HFFc6 (cell line): ENCODE measurements around the gene PDPN. TPM values are rescaled to one million over a fixed set of nuclear protein-coding genes. Genes with fewer than 3 reads are reported as not detected.

Source experiments
- DNase-seq: peaks from one replicate; pipeline ENCODE4 v3.0.0-alpha.2; 2018
- H3K27ac Mint-ChIP-seq: 2 replicates; pipeline ENCODE4 v1.8.0; 2020; ENCODE audit warnings: mild to moderate bottlenecking, mixed read lengths
- H3K27me3 Mint-ChIP-seq: 2 replicates; pipeline ENCODE4 v1.8.0; 2021; ENCODE audit warnings: mild to moderate bottlenecking, moderate library complexity, mixed read lengths; ENCODE audit not compliant: insufficient read depth
- H3K36me3 Mint-ChIP-seq: 2 replicates; pipeline ENCODE4 v1.8.0; 2021; ENCODE audit warnings: low read depth, mixed read lengths
- H3K4me1 Mint-ChIP-seq: 2 replicates; pipeline ENCODE4 v1.8.0; 2020; ENCODE audit warnings: low read depth, mixed read lengths
- H3K4me3 Mint-ChIP-seq: 2 replicates; pipeline ENCODE4 v1.8.0; 2020; ENCODE audit warnings: mild to moderate bottlenecking, moderate library complexity, mixed read lengths
- H3K9me3 Mint-ChIP-seq: 2 replicates; pipeline ENCODE4 v1.8.0; 2020; ENCODE audit warnings: mild to moderate bottlenecking, mixed read lengths
- CTCF ChIP-seq: fragments of 200-600 bp; sonication (generic); IDR thresholded peaks from 2 replicates; pipeline ENCODE4 v1.5.0; 2021; ENCODE audit warnings: antibody characterized with exemption, mild to moderate bottlenecking
- total RNA-seq, 6 experiments: library from RNA; stranded (reverse); fragmentation: NEBNext Ultra II Directional; extraction: Animal tissue kit (Norgen Biotek cat#: 25700); gene quantifications; 2 replicates in 1 of 6; 3 replicates in 5 of 6; pipeline ENCODE4 v1.2.3, GENCODE V29; 2021

The PDPN gene
- total RNA-seq, 6 experiments from 2014 or later: not detected

GRCh38 chr1:13585612-13585991 is 2.0 kb downstream of the PDPN start:
- no peaks in the 10 kb centered on the region for H3K4me1 Mint-ChIP-seq
- H3K27ac Mint-ChIP-seq: no peak overlapping the region
- no peak overlapping the region for H3K4me3 Mint-ChIP-seq

GRCh38 chr1:13586001-13586400 is 2.4 kb downstream of the PDPN start:
- Mint-ChIP-seq H3K4me3 (no peak overlapping the region), H3K9me3 (peaks cover 54% of the 10 kb centered on the region), H3K27me3 (no peaks in the 10 kb centered on the region; the same call in 1 of the 2 replicates), H3K4me1 (no peaks in the 10 kb centered on the region), H3K27ac (no peak overlapping the region), H3K36me3 (peaks cover 4% of the 10 kb centered on the region; the same call in 1 of the 2 replicates)
- DNase-seq: no peak
- TF ChIP-seq CTCF: no peak

More at GRCh38 chr1:13585612-13585991, 2.0 kb downstream of the PDPN start:
- no peak for TF ChIP-seq CTCF
- no peak for DNase-seq
- Mint-ChIP-seq H3K27me3 (no peaks in the 10 kb centered on the region; the same call in 1 of the 2 replicates), H3K9me3 (peaks cover 51% of the 10 kb centered on the region), H3K36me3 (peaks cover 4% of the 10 kb centered on the region; the same call in 1 of the 2 replicates)

- no peak for DNase-seq
- Mint-ChIP-seq H3K27me3 (no peaks in the 10 kb centered on the region; the same call in 1 of the 2 replicates), H3K4me1 (no peaks in the 10 kb centered on the region), H3K36me3 (no peaks in the 10 kb centered on the region), H3K4me3 (no peak overlapping the region), H3K27ac (no peak overlapping the region), H3K9me3 (peaks cover 57% of the 10 kb centered on the region)
- TF ChIP-seq CTCF: no peak
Measured at GRCh38 chr1:13587256-13588030, 3.8 kb downstream of the PDPN start.

GRCh38 chr1:13588946-13589796 is 5.5 kb downstream of the PDPN start:
- no peak for TF ChIP-seq CTCF
- no peaks in the 10 kb centered on the region for H3K4me1 Mint-ChIP-seq
- no peaks in the 10 kb centered on the region for H3K36me3 Mint-ChIP-seq
- H3K27ac Mint-ChIP-seq: no peak overlapping the region
- H3K4me3 Mint-ChIP-seq: no peak overlapping the region
- H3K9me3 Mint-ChIP-seq: peaks cover 63% of the 10 kb centered on the region
- H3K27me3 Mint-ChIP-seq: peaks cover under 1% of the 10 kb centered on the region; the same call in 1 of the 2 replicates
- DNase-seq: no peak

- no peaks in the 10 kb centered on the region for H3K4me1 Mint-ChIP-seq
- no peak overlapping the region for H3K4me3 Mint-ChIP-seq
- no peak overlapping the region for H3K27ac Mint-ChIP-seq
- no peak for DNase-seq
- TF ChIP-seq CTCF: no peak
- H3K36me3 Mint-ChIP-seq: no peaks in the 10 kb centered on the region
- H3K9me3 Mint-ChIP-seq: peaks cover 60% of the 10 kb centered on the region
- H3K27me3 Mint-ChIP-seq: peaks cover 3% of the 10 kb centered on the region; the same call in 1 of the 2 replicates
Measured at GRCh38 chr1:13590486-13590885, 6.9 kb downstream of the PDPN start.
